ENCODE results near the gene FUT3. TPM values are rescaled to one million over a fixed set of nuclear protein-coding genes. Genes with fewer than 3 reads are reported as not detected.
A peak's percentile ranks its signal among the peaks of the same experiment; 100 is the strongest.

FUT3 gene
- total and polyA plus RNA-seq, 9 of the 15 experiments (the other 6 are each of a cell fraction or from before 2014, with no cell fraction given), result 0.09 TPM; not detected in 8

DNA sequence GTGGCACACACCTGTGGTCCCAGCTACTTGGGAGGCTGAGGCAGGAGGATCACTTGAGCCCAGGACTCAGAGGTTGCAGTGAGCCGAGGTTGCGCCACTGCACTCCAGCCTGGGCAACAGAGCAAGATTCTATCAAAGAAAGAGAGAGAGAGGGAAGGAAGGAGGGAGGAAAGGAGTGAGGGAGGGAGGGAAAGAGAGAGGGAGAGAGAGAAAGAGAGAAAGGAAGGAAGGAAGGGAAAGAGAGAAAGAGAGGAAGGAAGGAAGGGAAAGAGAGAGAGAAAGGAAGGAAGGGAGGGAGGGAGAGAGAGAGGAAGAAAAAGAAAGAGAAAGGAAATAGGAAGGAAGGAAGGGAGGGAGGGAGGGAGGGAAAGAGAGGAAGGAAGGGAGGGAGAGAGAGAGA is 34.0 kb downstream of the FUT3 start:
- Histone ChIP-seq H3K4me2 (ENCODE audit: insufficient read depth, low read length) (no peak overlapping the region), H3K4me3 (no peak overlapping the region), H3K9me3 (replicated peaks; ENCODE audit: control insufficient read depth, insufficient read depth, low read depth, low read length) (no peaks in the 10 kb centered on the region), H2AFZ (ENCODE audit: low read depth, low read length) (no peak overlapping the region), H3K9me1 (ENCODE audit: control insufficient read depth, insufficient read depth, low read length) (no peaks in the 10 kb centered on the region), H3K79me2 (ENCODE audit: control insufficient read depth, insufficient read depth, low read length) (no peaks in the 10 kb centered on the region), H3K36me3 (ENCODE audit: control insufficient read depth, insufficient read depth, low read length) (no peaks in the 10 kb centered on the region), H4K20me1 (replicated peaks; ENCODE audit: control insufficient read depth, insufficient read depth, low read length) (no peaks in the 10 kb centered on the region), H3K9ac (ENCODE audit: insufficient read depth in 1 of 2, low read depth in 2 of 2, low read length in 2 of 2) (no peak overlapping the region), H3K4me1 (replicated peaks in 1 of 2; ENCODE audit: control insufficient read depth in 2 of 2, insufficient read depth in 2 of 2, low read length in 2 of 2) (peaks cover 0 to 7% of the 10 kb centered on the region in 2 experiments; a peak in 2 of 5 replicates), H3K27ac (ENCODE audit: extremely low read depth, low read depth, low read length) (no peak overlapping the region), H3K27me3 (ENCODE audit: control insufficient read depth in 2 of 2, insufficient read depth in 2 of 2, low read length in 2 of 2) (no peaks in the 10 kb centered on the region)
- POLR2A ChIA-PET, result no interaction called here
- DNase-seq (ENCODE audit: extremely low read depth in 1 of 4, low spot score in 3 of 4) (no peak), ATAC-seq (no peak), FAIRE-seq (no peak)
- intact Hi-C loops (cut with micrococcal nuclease), result no loop called here
- 21% methylated on average over 2 of the region's 2 CpGs for WGBS (ENCODE audit: insufficient coverage, low coverage, missing lambda C conversion rate)
- BruUV-seq (replicated peaks), result no TSS peak
- in situ Hi-C loops (cut with MboI), result no loop called here
- CTCF ChIA-PET (ENCODE audit: low intra/inter-chr PET ratio), result no interaction called here
- no peak for TF ChIP-seq FOXA3 (CRISPR knock-in tag; conservative IDR thresholded peaks at IDR 0.05 in 1 of 2, IDR thresholded peaks at IDR 0.05 in 1 of 2)
- TF ChIP-seq, protein P1, sequence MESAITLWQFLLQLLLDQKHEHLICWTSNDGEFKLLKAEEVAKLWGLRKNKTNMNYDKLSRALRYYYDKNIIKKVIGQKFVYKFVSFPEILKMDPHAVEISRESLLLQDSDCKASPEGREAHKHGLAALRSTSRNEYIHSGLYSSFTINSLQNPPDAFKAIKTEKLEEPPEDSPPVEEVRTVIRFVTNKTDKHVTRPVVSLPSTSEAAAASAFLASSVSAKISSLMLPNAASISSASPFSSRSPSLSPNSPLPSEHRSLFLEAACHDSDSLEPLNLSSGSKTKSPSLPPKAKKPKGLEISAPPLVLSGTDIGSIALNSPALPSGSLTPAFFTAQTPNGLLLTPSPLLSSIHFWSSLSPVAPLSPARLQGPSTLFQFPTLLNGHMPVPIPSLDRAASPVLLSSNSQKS (CRISPR knock-in tag; IDR thresholded peaks at IDR 0.05), result no peak
- TF ChIP-seq CEBPB (tag; IDR thresholded peaks at IDR 0.05), result 0 out of 2 replicates have a peak, but pooled peaks have one; percentile 39
- peak in 1 of 2 experiments; percentile 43; a peak in 1 of 4 replicates for TF ChIP-seq HDAC1 (IDR thresholded peaks at IDR 0.05)
- TF ChIP-seq ZNF184 (CRISPR knock-in tag; IDR thresholded peaks at IDR 0.05), result no peak
- TF ChIP-seq MTA1 (IDR thresholded peaks at IDR 0.05; ENCODE audit: borderline replicate concordance), result peak; percentile 59; the same call in 1 of the 2 replicates
- TF ChIP-seq CHD4 (IDR thresholded peaks at IDR 0.05; ENCODE audit: insufficient read depth, insufficient replicate concordance, low read depth, low read length, poor library complexity, severe bottlenecking), result no peak
- TF ChIP-seq, protein P2, sequence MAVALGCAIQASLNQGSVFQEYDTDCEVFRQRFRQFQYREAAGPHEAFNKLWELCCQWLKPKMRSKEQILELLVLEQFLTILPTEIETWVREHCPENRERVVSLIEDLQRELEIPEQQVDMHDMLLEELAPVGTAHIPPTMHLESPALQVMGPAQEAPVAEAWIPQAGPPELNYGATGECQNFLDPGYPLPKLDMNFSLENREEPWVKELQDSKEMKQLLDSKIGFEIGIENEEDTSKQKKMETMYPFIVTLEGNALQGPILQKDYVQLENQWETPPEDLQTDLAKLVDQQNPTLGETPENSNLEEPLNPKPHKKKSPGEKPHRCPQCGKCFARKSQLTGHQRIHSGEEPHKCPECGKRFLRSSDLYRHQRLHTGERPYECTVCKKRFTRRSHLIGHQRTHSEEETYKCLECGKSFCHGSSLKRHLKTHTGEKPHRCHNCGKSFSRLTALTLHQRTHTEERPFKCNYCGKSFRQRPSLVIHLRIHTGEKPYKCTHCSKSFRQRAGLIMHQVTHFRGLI (CRISPR knock-in tag; IDR thresholded peaks at IDR 0.05), result no peak
- TF ChIP-seq XRCC5 (IDR thresholded peaks at IDR 0.05; ENCODE audit: low read depth, low read length), result no peak
- TF ChIP-seq ZNF121 (CRISPR knock-in tag; conservative IDR thresholded peaks at IDR 0.05), result peak; percentile 73
- TF ChIP-seq GATAD2A (IDR thresholded peaks at IDR 0.05), result no peak
- no peak for TF ChIP-seq MIER1 (IDR thresholded peaks at IDR 0.05; ENCODE audit: low read depth)
- no peak for TF ChIP-seq STAT5A (IDR thresholded peaks at IDR 0.05; ENCODE audit: borderline replicate concordance, low read length)
- no peak for TF ChIP-seq HEY1 (CRISPR knock-in tag; IDR thresholded peaks at IDR 0.05; ENCODE audit: borderline replicate concordance)
- TF ChIP-seq MAFK (IDR thresholded peaks at IDR 0.05; ENCODE audit: low read length), result no peak
- no peak for TF ChIP-seq ZNF830 (CRISPR knock-in tag; IDR thresholded peaks at IDR 0.05)

Data from K562 (cell line).